A673 (cell line): Measurements from ENCODE around the gene TMEM89.

Experiments used
- EZH2 ChIP-seq: fragments of 200-600 bp; sonication (generic); IDR thresholded peaks from 2 replicates; pipeline ENCODE4 v1.6.1; 2017; ENCODE audit warnings: borderline replicate concordance, low read depth, mild to moderate bottlenecking, mixed read lengths, antibody characterized with exemption, low read length; ENCODE audit not compliant: poor library complexity, severe bottlenecking
- TF ChIP-seq, protein P1 (sequence below): fragments of 300-800, 200-600 bp; sonication (generic); conservative IDR thresholded peaks from 2 replicates; pipeline ENCODE4 v1.5.1; 2017; ENCODE audit warnings: low read depth, mild to moderate bottlenecking, antibody characterized with exemption, low read length, moderate library complexity, mixed read lengths

DNA sequence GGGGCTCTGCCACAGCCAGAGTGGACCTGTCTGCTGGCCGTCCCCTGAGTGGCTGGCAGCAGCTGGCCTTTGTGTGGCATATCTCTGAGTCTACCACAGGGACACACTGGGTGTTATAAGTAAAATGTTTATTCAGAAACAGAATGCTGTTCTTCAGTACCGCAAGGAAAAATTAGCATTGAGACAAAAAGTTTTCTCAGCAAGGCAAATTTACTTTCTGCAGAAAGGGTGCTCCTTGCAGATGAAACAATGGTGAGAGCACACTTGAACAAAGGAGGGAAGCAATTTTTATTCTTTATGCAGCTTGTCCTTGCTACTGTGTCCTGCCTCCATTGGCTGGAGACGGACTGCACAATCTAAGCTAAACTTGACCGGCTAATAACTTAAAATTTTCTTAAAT is 4.0 kb downstream of the TMEM89 start:
- no peak for TF ChIP-seq EZH2
- TF ChIP-seq, protein P1, sequence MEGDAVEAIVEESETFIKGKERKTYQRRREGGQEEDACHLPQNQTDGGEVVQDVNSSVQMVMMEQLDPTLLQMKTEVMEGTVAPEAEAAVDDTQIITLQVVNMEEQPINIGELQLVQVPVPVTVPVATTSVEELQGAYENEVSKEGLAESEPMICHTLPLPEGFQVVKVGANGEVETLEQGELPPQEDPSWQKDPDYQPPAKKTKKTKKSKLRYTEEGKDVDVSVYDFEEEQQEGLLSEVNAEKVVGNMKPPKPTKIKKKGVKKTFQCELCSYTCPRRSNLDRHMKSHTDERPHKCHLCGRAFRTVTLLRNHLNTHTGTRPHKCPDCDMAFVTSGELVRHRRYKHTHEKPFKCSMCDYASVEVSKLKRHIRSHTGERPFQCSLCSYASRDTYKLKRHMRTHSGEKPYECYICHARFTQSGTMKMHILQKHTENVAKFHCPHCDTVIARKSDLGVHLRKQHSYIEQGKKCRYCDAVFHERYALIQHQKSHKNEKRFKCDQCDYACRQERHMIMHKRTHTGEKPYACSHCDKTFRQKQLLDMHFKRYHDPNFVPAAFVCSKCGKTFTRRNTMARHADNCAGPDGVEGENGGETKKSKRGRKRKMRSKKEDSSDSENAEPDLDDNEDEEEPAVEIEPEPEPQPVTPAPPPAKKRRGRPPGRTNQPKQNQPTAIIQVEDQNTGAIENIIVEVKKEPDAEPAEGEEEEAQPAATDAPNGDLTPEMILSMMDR, result no peak
